Stimulated activated CD8-positive, alpha-beta memory T cell treated with anti-CD3 and anti-CD28 coated beads, Interleukin-2, amount 100 ng/mL, for 48 hours (primary cell): ENCODE measurements around the gene TRIM42.

ENCODE experiments used
- DNase-seq, 2 donors: peaks; one replicate each; pipeline ENCODE4 v3.0.0-alpha.2; 2020; ENCODE audit warnings: low read depth in 2 of 2

The TRIM42 gene

GRCh38 chr3:140677764-140678163, at the start of gene TRIM42:
Gene TRIM42, plus strand, starts transcription at chr3:140678064. Its CDS starts 166 bp downstream, at chr3:140678230.
- no peak for DNase-seq

- DNase-seq = no peak
These were observed 49.3 kb upstream of the TRIM42 start for GRCh38 chr3:140628606-140629005.

- no peak for DNase-seq
These were observed 48.3 kb upstream of the TRIM42 start for GRCh38 chr3:140629357-140630137.

- no peak for DNase-seq
These were observed 47.5 kb upstream of the TRIM42 start for GRCh38 chr3:140630366-140630765.

- no peak for DNase-seq
These were observed 47.0 kb upstream of the TRIM42 start for GRCh38 chr3:140630866-140631265.

- no peak for DNase-seq
These were observed 42.6 kb upstream of the TRIM42 start for GRCh38 chr3:140635276-140635675.

GRCh38 chr3:140636406-140637138, 41.3 kb upstream of the TRIM42 start:
- no peak for DNase-seq

- DNase-seq = no peak
These were observed 26.6 kb upstream of the TRIM42 start for GRCh38 chr3:140651287-140651686.

- DNase-seq = no peak
These were observed 22.2 kb upstream of the TRIM42 start for GRCh38 chr3:140655678-140656077.

- DNase-seq = no peak
These were observed 13.8 kb upstream of the TRIM42 start for GRCh38 chr3:140664111-140664510.

GRCh38 chr3:140682586-140682985, 4.7 kb downstream of the TRIM42 start:
- no peak for DNase-seq

GRCh38 chr3:140686128-140686527, 8.3 kb downstream of the TRIM42 start:
- no peak for DNase-seq

- no peak for DNase-seq
These were observed 9.1 kb downstream of the TRIM42 start for GRCh38 chr3:140686948-140687347.

GRCh38 chr3:140695361-140696061, 17.6 kb downstream of the TRIM42 start:
- DNase-seq = no peak

GRCh38 chr3:140699516-140700231, 21.8 kb downstream of the TRIM42 start:
- no peak for DNase-seq

- DNase-seq = no peak
These were observed 24.4 kb downstream of the TRIM42 start for GRCh38 chr3:140702281-140702680.

- DNase-seq = no peak
These were observed 25.6 kb downstream of the TRIM42 start for GRCh38 chr3:140703496-140703895.

- DNase-seq = no peak
These were observed 26.9 kb downstream of the TRIM42 start for GRCh38 chr3:140704733-140705132.

GRCh38 chr3:140705954-140706353, 28.1 kb downstream of the TRIM42 start:
- DNase-seq = no peak

- no peak for DNase-seq
These were observed 28.5 kb downstream of the TRIM42 start for GRCh38 chr3:140706360-140706759.

GRCh38 chr3:140708815-140709214, 31.0 kb downstream of the TRIM42 start:
- no peak for DNase-seq

- no peak for DNase-seq
These were observed 31.9 kb downstream of the TRIM42 start for GRCh38 chr3:140709751-140710150.
